Stimulated activated CD4-positive, alpha-beta T cell treated with anti-CD3 and anti-CD28 coated beads, Interleukin-4, amount 100 ng/mL, for 24 hours (primary cell): Measurements from ENCODE around the gene FAM53B.

ENCODE experiments used
- DNase-seq: peaks from one replicate; pipeline ENCODE4 v3.0.0-alpha.2; 2020

The FAM53B gene

DNA sequence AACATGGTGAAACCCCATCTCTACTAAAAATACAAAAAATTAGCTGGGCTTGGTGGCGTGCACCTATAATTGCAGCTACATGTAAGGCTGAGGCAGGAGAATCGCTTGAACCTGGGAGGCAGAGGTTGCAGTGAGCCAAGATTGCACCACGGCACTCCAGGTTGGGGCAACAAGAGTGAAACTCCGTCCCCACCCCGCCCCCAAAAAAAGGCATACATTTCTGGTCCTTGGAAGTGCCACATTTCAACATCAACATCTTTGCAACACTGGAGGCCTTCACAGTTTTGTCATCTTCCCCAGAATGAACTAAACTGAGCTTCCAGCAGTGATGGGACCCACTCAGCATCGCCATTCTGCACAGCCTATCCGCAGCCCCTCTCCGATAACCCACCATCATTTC lies 36.6 kb downstream of the FAM53B start:
- DNase-seq = no peak

DNA sequence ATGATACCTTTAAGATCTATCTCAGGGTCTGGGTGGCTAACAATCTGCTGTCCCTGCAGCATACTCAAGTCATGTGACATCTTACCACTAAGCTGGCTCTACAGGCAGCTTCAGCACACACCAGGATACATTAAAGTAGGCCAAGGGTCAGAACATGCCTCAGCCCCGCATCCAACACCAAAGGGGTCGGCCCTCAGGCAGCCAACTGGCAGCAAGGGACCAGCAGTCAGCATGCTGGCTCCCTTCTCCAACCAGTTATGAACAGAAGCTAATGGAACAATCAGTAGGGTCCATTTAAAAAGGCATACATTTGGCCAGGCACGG lies 37.1 kb downstream of the FAM53B start:
- no peak for DNase-seq

DNA sequence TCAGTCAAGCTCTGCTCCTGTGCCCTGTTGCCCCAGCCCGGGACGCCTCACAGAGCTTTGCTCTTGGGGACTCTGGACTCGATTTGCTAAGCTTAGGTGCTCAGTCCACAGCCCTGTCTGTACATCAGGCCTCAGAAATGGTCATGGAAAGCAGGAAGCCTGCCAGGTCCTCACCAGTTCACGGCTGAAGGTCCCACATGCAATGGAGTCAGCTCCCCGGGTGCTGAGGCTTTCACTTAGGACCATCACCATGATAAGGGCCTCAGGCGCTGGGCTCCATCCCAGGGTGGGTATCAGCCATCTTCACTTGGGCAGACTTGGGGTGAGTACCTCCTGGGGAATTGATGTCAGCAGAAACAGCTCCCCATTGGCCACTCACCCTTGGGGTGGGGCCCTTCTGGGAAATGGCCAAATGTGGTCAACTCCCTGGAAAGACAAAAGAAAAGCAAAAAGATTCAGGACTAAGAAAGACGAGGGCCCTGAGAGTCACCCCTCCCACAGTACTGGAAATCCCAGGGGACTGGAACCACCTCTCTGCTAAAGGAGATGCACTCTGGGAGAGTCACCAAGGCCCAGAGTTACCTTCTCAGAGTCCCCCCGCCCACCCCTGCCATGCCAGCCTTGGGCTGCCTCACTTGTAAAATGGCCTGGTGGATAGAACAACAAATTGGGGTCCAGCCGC lies 37.6 kb downstream of the FAM53B start:
- no peak for DNase-seq

DNA sequence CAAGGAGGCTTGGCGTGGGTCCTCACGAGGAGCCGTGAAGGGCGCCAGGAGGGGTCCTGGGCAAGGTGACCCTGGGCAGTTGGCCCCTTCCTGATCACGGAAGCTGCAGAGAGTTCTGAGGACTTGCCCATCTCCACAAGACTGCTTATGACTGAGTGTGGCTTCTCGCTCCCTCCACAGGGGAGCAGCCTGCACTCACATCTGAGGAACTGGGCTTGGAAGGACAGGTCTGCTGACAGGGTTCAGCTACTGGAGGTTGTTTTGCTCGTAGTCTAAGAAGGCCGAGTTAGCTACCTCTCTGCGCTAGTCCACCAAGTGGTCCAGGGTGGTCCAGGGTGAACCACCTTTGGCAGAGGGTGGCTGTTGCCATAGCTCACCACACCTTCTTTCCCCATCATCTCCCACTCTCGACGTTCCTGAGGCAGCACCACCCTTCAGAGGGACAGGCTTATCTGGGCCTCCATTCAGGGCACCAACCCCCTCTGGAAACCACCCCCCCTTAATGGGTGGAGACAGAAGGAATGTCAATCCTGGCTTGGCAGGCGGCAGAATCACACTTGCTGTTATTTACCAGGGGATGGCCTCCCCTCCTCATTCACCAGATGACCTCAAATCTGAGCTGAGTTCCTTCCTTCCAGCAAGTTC lies 38.2 kb downstream of the FAM53B start:
- DNase-seq = no peak

DNA sequence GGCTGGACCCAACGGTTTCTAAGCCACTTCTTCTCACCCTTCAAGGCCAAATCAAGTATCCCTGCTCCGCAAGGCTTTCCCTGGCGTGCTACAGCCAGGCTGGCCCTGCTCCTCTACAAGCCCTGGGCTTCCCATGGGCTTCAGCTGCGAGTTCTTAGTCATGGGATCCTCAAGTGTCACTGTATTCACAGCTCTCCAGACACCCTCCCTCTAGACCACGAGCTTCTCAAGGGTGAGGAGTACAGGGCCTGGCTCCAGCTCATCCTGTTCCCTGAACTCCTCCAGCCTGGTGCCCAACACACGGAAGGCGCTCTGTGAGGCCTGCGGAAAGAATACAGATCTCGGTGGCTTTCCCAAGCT lies 38.8 kb downstream of the FAM53B start:
- DNase-seq = no peak

DNA sequence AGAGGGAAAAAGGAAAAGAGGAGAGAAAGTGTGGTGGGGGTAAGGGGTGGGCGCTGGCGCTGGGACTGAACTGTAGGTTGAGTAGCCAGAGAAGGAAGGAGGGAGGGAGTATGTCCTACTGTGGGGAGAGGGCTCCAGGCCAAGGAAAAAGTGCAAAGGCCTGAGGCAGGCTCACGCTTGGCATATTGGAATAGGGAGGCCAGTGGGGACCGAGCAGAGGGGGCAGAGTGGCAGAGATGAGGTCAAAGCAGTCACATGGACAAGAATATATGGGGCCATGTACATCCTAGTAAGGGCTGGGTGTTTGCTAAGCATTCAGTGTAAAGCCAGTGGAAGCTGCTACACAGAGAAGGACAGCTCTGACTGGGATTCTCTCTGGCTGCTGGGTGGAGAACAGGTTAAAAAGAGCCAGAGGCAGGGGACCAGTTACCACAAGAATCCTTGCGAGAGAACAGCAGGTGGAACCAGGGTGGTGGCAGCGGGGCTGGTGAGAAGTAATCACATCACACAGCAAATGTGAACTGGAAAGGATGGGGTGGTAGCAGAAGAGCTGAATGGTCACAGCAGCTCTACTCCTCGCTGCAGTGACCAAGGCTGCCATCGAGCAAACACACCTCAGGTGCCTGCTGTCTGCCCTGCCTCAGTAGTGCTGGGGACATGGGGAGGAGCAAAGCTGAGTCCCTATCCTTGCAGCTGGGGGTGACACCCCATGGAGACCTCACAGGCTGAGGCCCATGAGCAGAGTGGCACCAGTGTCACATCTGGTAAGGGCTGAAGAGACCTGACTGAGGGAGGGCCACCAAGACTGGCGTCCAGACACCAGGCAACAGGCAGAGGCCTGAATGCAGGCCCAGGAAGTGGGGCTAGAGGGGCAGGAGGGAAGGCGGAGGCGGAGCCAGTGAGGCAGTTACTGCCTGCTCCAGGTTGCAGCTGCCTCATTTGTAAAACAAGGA lies 39.5 kb downstream of the FAM53B start:
- DNase-seq = no peak

DNA sequence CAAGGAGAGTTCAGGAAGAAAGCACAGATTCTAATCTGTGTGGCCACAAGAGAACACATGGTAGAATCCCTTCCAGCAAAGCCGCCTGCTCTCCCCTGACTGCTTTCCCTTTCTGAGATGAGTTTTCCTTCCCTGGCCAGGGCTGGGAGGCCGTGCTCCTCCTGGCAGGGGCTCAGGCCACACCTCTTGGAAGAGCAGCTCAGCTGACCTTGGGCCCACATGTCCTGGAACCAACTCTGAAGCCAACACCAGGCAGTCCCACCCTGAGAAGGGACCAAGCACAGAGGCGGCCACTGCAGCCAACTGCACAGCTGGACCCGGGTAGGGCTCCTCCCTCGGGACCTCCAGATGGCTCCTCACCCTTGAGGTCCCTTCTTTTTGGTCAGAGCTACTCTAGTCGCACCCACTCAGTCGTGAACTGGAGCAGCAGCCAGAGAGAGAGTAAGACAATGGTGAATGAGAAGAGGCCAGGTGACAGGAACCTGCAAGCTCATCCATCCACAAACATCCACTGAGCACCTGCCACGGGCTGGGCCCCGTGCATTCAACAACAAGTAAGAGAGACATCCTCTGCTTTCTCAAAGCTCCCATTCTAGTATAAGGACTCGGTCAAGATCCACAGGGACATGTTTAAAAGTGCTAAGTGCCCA lies 40.3 kb downstream of the FAM53B start:
- DNase-seq = no peak

DNA sequence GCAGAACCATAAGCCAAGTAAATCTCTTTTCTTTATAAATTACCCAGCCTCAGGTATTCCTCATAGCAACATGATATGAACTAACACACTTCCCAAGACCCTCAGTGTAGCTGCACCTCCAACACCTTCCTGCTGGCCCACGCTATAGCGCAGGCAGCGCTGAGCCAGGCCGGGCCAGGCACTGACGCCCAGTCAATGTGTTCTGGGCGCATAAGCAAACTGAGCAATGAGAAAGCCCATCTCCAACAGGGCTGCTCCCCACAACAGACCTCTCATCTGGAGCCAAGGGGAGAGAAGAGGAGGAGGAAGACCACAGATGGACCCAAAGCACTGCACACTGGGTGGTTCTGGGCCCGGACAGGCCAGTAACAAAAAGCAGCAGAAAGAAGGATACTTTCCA lies 40.8 kb downstream of the FAM53B start:
- DNase-seq = no peak

DNA sequence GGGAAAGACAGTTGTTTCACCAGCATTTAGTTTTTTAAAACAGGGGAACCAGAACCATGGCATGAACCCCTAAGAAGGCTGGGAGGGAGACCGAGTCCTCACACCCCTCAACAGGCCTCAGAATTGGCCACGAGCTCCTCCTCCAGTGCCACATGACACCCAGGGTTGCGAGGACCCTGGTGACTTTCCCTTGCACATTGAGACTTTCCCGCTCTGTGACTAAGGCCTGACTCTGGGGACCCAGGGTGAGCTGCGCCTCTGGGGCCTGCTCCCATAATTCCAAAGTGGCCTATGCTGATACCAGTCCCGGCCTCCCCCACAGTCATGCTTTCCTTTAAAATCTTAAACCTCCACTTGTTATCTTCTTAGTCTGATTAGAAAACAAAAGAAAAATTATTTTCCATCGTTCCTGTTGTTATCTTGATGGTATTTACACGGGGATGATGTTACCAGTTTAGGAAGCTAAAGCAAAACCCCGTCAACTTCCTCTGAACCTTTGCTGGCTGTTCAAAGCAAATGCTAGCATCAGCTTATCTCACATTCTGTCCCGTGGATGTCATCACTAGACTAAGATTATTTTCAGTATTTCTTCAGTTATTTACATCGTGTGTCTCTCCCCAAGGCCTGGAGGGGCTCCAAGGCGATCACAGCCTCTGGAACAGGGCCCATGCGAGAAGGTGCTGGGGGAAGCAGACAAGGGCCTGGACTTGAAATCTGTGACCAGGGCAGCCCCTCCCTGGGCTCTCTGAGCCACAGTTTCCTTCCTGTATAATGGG lies 42.1 kb downstream of the FAM53B start:
- DNase-seq = peak; percentile 63

DNA sequence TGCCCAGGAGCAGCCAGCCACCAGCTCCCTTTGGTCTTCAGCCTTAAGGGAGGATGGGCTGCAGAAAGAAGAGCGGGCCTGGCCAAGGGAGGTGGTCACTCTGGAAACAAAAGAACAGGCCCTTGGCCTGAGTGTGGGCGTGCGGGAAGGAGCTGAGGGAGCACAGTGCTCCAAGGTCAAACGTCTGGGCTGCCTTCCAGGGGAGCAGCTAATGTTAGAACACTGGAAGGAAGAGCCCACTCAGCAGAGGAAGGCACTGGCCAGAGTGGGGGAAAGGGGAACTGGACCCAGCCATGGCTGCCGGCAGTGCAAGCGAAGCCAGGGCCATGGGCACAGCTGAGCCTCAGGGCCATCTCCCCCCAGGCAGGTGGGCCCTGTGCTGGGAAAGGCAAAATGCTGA lies 42.7 kb downstream of the FAM53B start:
- no peak for DNase-seq

DNA sequence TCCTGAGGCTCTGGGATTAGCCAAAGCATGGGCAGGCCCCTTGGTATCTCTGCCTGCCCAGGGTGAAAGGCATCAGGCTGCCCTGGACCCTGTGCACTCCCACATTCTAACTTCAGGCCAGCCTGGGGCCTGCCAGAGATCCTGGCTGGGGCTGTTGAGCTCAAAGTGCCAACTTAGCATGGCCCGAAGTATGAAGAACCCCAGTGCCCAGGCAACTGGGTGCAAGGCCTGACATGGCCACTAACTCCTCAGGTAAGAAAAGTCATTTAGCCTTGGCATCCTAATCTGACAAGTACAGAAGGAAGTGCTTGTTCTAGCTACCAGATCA lies 43.2 kb downstream of the FAM53B start:
- DNase-seq = no peak

DNA sequence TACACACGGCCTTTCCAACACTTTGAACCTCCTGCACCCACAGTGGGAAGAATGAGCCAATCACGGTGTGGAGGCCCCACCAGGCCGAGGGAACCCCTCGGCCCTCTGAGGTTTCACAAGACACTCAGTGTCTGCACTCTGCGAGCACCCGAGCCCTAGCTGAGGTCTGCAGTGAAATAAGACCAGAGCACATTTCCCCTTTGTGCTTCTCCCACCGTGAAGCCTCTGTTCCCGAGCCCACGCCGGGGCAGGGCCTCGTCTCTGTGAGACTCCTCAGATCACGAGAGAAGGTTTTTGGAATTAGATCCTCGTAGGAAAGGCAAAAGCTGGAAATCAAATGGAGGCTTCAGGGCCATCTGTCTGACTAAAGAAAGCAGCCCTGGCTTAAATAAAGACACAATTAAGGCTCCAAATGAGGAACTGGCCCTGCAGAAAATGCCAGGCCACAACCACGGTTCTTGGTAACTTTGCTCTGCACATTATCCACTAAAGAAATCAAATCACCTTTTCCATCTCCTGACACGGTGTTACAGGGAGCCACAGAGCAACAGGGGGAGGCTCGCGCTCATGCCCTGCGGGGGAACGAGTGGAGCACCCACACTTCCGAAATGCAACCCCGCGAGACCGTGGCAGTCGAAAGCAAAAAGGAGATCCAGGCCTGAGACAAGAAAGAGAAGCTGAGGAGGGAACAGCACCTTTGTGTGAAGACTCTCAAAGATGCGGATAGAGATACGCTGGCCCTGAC lies 43.7 kb downstream of the FAM53B start:
- no peak for DNase-seq

DNA sequence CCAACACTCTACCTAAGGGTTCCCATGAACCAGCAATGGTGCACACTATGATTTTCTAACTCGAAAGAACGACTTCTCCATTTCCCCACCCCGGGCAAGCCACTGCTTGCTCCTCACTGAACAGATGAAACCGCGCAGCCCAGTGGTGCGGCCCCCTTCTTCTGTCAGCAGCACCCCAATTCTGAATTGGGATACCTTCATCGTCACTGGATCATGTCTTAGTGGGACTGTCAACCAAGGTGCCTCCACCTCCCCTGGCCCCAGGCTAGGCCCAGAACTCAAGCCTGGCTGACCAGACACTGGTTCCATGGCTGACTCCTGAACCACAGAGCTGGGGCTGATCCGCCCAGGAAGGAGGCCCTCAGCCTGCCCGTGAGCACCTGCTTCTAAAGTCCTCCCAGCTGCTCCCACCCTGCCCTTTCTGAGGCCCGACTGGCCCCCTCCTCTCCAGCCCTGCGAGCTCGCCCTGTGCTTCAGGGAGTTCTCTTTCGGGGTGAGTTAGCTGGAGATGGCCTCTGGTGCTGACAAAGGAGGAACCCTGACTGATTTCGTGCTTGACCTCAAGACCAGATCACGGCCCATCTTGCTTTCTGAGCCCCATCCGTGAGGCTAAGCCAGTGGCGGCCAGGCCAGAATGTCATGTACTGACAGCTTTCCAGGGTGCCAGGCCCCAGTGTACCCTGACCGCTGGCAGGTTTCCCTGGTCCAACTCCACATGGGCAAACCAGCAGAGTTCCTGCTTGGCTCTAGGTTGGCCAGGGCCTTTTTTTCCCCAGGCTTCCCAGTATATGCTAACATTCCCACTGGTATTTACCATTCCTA lies 44.5 kb downstream of the FAM53B start:
- no peak for DNase-seq

DNA sequence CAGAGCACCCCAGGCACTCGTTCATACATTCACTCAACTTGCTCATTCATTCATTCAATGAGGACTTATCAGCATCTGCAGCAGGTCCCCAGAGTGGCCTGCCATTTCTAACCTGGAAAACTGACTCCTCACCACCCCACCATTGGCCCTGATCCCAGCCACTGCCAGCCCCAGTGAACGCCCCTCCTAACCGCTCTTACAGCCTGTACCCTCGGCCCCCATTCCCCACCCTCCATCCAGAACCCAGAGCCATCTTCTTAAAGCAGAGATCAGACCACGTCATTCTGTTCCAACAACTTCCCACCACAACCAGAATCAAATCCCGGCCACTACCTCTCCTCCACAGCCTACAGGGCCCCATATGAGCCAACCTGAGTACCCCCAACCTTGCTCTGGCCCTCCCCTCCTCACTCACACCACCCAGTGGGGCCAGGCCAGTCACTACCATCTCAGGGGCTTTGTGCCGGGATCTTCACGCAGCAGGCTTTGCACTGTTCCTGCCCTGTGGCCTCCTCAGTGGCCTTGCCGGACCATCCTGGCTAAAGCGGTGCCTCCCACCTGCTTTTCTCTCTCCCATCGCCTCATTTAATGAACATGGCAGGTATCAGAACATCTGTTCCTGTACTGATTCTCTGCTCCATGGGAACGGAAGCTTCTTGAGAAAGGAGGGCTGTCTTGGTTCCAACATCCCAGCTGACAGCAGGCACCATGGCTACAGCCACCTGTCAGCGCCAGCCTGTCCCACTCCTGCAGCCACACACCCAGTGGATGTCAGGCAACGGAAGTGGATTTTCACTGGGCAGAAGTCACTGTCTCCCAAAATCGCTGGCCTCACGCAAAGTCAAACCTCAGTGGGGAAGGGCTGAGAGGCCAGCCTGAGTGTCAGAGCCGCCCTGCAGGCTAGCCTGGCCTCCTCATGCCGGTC lies 45.4 kb downstream of the FAM53B start:
- DNase-seq = no peak

DNA sequence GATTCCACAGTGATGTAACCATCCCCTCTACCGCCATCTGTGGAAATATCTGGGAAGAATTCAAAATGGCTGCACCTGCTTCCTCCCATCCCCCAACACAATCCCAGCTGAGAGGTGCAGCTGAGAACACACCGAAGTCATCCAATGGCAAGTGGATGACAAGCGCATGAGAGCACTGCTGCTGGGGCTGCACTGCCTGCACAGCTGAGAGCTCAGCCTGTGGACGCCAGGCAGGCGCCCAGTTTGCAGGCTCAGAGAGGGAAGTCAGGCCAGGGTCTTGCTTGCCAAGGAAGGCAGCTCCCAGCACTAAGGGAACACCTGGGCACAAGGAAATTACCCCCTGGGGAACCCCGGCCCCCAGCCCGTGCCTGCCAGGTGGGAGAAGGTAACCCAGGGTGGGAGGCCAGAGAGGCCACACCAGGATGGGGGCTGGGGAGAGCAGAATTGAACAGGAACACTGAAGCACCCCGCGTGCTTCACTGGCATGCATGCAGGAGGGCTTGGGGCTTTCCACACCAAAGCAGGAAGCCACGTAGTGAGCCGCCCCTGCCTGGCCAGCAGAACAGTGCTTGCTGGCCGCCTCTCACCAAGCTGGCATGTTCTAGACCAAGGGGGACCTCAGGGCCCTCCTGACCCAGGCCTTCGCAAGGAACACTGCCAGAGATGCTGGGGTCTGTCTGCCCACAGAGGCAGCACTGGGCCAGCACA lies 46.2 kb downstream of the FAM53B start:
- peak; percentile 55 for DNase-seq

DNA sequence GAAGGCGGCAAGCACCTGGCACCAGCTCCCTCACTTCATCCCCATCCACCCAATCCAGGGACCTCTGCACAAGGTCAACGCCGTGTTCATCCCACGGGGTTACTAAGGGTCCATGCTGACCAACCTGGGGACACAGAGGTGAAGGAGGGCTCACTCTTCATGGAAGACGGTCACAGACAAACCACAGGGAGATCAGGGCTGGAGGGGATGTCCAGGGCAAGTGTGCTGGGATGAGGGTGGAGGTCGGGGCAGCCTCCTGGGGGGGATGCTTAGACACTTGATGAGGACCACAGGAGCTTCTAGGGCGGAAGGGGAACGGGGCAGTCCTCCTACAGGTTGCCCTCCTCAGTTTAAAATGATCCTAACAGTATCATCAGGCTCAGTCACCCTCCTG lies 46.7 kb downstream of the FAM53B start:
- no peak for DNase-seq

DNA sequence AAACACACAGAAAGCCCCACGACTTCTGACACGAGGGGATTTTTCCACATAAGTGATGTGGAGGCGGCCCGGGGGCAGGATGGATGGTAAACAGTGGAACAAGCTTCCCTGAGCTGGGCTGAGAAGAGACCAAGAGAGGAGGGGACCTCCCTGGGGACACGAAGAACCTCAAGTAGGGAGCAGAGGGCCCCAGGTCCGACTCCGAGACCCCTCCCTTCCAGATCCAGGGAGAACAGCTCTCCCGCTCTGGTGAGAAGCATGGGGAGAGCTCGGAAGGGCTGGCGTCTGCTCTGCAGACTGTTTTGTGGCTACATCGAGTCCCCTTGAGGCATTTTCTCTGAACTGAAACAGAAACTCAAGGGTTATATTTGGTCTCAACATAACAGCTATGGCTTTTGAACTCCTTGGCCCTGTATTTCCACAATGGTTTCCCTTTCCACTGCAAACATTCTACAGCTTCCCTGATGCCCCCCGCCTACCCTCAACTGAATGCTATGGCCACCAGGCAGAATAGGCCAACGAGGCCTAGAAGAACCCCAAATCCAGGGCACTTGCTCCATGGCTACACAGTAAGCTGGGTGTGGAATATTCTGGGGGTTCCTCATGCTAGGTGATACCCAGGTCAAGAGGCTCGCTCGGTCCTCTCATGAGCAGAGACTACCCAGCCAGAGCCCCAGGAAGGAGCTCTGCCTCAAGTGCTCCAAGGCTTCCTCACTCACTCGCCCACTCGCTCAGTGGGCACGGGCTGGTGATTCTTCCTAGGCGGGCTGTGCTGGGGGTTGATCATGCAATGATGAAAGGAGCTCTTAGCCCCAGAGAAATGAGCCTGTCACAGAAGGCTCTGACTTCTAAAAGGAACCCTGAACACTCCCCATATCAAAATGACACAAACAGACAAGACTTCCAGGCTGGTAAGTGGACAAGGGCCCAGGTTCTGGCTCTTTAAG lies 47.5 kb downstream of the FAM53B start:
- DNase-seq = peak; percentile 45

DNA sequence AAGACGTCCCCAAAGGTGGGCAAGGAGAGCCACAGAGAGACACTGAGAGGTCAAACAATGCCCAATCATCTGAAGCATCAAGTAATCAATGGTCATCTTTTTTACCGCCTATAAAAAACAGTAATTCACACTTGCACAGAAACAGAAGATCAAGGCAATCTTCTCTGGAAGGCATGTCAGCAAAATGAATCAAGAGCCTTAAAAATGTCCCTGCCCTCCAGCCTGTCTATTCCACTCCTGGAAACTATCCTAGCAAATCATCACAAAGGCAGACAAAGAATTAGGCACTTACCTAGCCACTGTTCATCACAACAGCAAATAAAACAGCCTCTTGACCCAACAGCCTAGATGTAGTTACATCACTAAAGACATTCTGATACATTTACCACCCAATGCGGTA lies 48.9 kb downstream of the FAM53B start:
- DNase-seq = no peak
